ENCODE data around the gene ABCC11.

The ABCC11 gene

GRCh38 chr16:48165961-48166578 is 81.3 kb downstream of the ABCC11 start:
- in situ Hi-C loops (cut with MboI; ENCODE audit: low sequenced_read_pairs) = loop anchor here (10.0 to 25.0 kb wide), 2 partner anchors 1029 to 1211 kb away; partner anchors contain the start of gene NETO2

- in situ Hi-C loops (cut with MboI; ENCODE audit: low sequenced_read_pairs) = loop anchor here (10.0 to 25.0 kb wide), 2 partner anchors 1028 to 1210 kb away; partner anchors contain the start of gene NETO2
Measured at GRCh38 chr16:48164907-48165715, 82.2 kb downstream of the ABCC11 start.

DNA sequence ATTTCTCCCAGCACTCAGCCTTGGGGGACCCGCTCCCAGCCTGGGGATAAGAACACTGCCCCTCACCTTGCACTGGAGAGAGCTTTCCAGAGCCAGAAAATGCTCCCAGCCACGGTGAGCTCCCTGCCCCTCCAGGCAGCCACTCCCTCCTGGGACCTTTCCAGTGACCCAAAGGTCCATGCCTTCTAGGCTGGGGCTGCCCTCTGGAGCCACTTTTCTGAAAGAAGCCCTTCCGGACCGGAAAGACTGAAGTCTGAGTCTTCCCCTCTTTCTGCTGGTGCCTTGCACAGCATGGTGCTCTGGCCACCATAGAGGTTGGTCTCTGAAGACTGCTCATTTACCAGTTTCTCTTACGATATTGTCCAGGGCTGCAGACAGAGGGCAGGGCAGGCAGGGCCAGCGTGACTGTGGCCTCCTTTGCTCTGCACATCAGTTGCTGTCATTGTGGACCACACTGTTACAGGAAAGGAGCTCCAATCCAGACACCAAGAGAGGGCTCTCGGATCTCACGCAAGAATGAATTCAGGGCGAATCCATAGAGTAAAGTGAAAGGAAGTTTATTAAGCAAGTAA is 84.4 kb downstream of the ABCC11 start:
- in situ Hi-C loops (cut with MboI; ENCODE audit: low sequenced_read_pairs) = loop anchor here (10.0 to 25.0 kb wide), 2 partner anchors 1026 to 1208 kb away; partner anchors contain the start of gene NETO2

- in situ Hi-C loops (cut with MboI; ENCODE audit: low sequenced_read_pairs) = loop anchor here (10.0 to 25.0 kb wide), 2 partner anchors 1025 to 1207 kb away; partner anchors contain the start of gene NETO2
Measured at GRCh38 chr16:48161906-48162305, 85.4 kb downstream of the ABCC11 start.

DNA sequence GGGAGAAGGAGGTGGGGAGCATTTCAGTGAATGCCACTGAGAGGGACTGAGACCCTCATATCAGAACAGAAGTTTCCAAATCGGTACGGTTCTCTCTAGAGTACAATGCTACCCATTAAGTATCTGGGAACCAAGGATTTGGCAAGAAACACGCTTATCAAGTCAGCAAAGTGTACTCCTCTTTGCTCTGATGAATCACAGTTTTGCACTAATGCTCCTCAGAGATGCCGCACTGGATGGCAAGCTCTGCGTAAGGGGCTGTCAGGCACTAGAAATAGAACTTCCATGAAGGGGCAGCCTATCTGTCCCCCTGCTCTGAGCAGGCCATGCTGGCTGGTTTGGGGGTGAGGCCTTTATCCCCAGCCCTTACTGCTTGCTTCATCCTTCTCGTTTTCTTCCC is 86.8 kb downstream of the ABCC11 start:
- in situ Hi-C loops (cut with MboI; ENCODE audit: low sequenced_read_pairs) = loop anchor here (10.0 to 25.0 kb wide), 2 partner anchors 1023 to 1206 kb away; partner anchors contain the start of gene NETO2

GRCh38 chr16:48158296-48158695 is 89.0 kb downstream of the ABCC11 start:
- in situ Hi-C loops (cut with MboI; ENCODE audit: low sequenced_read_pairs) = loop anchor here (25.0 kb wide), 1 partner anchor 1021 kb away; the partner anchor contains the start of gene NETO2

DNA sequence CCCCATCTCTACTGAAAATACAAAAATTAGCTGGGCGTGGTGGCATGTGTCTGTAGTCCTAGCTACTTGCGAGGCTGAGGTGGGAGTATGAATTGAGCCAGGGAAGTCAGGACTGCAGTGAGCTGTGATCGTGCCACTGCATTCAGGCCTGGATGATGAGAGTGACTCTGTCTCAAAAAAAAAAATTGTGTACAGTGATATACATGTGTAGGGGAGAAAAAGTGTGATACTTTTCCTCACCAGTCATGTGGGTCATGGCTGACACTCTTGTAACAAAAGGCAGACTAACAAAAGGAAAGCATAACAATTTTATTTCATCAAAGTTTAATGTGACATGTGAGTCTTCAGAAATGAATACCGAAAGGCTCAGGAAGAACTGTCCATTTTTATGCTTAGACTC is 89.5 kb downstream of the ABCC11 start:
- in situ Hi-C loops (cut with MboI; ENCODE audit: low sequenced_read_pairs) = loop anchor here (25.0 kb wide), 1 partner anchor 1020 kb away; the partner anchor contains the start of gene NETO2

DNA sequence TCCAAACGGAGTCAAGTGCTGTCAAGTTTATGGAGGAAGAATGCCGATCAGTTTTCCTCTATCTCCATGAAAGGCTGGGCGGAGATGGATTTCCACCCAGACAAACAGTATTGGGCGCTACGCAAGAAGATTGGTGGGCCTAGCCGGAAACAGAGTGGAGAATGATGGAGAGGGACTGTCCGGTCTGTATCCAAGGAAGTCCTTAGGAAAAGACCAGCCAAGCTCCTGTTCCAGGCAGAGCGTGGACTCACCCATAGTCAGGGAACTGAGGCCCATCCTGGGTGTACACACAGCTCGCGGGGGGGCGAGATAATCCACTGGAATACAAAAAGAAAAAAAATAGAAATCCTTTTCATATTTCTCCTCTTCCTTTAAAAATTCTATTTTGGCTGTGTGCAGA is 90.0 kb downstream of the ABCC11 start:
- in situ Hi-C loops (cut with MboI; ENCODE audit: low sequenced_read_pairs) = loop anchor here (25.0 kb wide), 1 partner anchor 1020 kb away; the partner anchor contains the start of gene NETO2

DNA sequence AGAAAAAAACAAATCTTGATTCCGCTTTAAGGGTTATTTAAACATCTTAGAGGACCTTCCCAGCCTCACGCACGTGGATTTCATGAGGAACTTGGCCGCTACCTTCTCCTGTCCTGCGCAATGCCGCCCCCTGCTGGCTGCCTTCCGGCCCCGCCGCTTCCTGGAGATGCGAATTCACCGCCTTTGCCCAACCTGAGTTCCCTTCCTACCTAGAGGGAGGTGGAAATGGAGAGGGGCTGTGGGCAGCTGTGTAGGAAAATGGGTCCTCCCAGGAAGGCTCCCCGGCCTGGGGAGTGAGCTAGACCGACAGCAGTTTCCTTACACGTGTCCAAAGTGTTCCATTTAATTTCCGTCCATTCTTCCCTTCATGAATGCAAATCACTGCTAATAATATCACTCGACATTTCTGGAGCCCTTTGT is 90.5 kb downstream of the ABCC11 start:
- in situ Hi-C loops (cut with MboI; ENCODE audit: low sequenced_read_pairs) = loop anchor here (25.0 kb wide), 1 partner anchor 1019 kb away; the partner anchor contains the start of gene NETO2

DNA sequence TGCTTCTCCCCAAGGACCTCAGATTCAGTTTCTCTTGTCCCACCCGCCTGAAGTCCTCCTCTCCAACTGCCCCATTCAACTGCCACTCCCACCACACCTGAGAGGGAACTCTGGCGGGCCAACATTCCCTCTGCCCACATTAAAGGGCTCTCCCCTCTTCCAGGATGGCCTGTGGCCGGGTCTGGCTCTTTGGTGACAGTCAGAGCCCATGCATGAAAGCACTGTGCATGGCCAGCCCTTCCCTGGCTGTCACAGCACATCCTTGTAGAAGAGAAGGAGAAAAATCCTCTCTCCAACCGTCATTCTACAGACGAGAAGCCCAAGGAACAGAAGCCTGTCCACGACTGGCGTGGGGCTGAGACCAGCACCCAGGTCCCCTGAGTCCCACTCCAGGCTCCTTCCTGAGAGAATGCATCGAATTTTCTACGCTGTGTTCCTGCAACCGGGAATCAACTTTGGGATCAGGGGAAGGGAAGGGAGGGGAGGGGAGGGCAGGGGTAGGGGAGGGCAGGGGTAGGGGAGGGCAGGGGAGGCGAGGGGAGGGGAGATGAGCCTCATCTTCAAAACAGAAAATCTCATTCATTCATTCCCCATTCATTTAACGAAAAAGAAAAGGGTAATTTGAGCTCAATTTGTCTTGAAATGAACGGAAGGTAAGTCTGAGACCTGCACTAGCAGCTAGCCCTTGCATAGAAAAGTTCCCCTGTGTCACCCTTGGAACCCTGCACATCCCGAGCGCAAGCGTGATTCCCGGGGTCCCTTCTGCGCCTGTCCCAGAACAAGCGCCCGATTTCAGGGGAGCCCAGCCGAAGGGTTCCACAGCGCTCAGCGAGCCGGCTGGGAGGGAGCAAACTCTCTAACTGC is 91.2 kb downstream of the ABCC11 start, which contains the start of gene ABCC12:
ABCC12 (minus strand) TSS at position 68 of the 864 bp plus-strand sequence. CDS start 9,569 bp downstream, outside the sequence.
- in situ Hi-C loops (cut with MboI; ENCODE audit: low sequenced_read_pairs) = loop anchor here (25.0 kb wide), 1 partner anchor 1019 kb away; the partner anchor contains the start of gene NETO2

DNA sequence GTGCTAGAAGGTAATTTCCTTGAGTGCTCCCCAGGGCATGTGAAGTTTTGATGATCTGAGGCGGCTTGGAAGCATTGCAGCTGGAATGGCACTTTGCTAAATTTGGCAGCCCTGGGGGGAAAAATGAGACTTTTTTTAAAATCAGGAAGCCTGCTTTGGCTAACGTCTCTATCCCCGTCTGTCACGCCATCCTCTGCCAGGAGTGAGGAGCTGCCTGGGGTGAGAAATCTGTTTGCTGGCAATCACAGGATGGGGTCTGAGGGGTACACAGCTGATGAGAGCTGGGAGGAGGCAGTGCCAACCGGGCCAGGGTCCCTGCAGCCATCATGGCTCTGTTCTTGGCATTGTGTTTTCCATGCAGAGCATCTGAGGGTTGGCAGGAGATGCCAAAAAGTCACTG is 93.6 kb downstream of the ABCC11 start:
- in situ Hi-C loops (cut with MboI; ENCODE audit: low sequenced_read_pairs) = loop anchor here (25.0 kb wide), 1 partner anchor 1016 kb away; the partner anchor contains the start of gene NETO2

DNA sequence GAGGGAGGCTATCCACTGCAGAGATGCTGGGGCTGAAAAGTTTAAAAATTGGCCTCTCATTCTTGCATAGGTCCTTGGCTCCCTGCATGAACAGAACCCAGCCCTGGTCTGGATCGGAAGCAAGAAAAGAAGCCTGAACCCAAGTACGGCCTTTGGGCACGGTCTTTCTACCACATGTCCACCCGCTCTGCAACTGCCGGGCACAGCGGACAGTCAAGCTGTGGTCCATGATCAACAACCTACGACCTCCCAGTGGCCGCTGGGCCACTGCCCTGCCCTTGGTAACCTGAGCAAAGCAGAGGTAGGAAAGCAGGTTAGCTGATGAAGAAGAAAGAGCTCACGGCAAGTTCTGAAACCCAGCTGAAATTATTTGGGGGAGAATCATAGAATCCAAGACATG is 95.1 kb downstream of the ABCC11 start:
- in situ Hi-C loops (cut with MboI; ENCODE audit: low sequenced_read_pairs) = loop anchor here (25.0 kb wide), 1 partner anchor 1015 kb away; the partner anchor contains the start of gene NETO2

DNA sequence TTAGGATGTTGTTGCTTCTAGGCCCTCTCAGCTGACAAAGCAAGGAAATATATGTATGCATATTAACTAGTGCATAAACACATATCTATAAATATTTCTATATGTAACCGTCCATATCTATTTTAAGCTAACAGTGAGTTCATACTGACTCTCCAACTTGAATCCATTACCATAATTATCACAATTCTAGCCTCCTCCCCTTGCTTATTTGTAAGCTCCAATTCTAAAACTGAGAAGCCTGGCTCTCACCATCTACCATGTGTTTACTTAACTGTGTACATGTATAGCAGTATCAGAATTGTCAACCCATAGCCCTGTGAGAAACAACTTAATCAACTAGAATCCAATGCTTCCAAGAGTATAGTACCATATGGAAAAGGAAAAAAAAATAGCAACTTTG is 96.6 kb downstream of the ABCC11 start:
- in situ Hi-C loops (cut with MboI; ENCODE audit: low sequenced_read_pairs) = loop anchor here (25.0 kb wide), 1 partner anchor 1013 kb away; the partner anchor contains the start of gene NETO2

GRCh38 chr16:48146710-48147109 is 100.6 kb downstream of the ABCC11 start:
- in situ Hi-C loops (cut with MboI; ENCODE audit: low sequenced_read_pairs) = no loop called here

DNA sequence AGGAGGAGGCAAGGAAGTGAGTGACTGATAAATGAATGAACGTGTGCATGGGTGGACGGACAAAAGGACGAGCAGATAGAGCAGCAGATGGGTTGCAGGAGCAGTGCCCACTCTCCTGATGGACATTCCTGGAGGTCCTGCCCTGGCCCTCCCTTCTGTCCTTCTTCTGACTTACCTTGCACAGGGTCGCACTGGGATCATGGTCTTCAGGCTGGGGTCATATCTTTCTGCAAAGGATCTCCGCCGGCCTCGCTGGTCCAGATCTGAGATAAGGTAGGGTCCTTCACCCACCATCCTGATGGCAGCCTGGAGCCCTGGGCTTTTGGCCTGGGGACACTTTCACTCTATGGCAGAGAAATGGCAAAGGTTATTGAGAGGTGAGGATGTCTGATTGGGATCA is 101.2 kb downstream of the ABCC11 start:
- in situ Hi-C loops (cut with MboI; ENCODE audit: low sequenced_read_pairs) = no loop called here

GRCh38 chr16:48143812-48144368 is 103.4 kb downstream of the ABCC11 start:
- in situ Hi-C loops (cut with MboI; ENCODE audit: low sequenced_read_pairs) = no loop called here

GRCh38 chr16:48140821-48141220 is 106.5 kb downstream of the ABCC11 start:
- in situ Hi-C loops (cut with MboI; ENCODE audit: low sequenced_read_pairs) = no loop called here

GRCh38 chr16:48139517-48139916 is 107.8 kb downstream of the ABCC11 start:
- in situ Hi-C loops (cut with MboI; ENCODE audit: low sequenced_read_pairs) = no loop called here

- in situ Hi-C loops (cut with MboI; ENCODE audit: low sequenced_read_pairs) = no loop called here
Measured at GRCh38 chr16:48138543-48138942, 108.8 kb downstream of the ABCC11 start.
